ENCODE data around the gene CAMTA1.

CAMTA1 gene

DNA sequence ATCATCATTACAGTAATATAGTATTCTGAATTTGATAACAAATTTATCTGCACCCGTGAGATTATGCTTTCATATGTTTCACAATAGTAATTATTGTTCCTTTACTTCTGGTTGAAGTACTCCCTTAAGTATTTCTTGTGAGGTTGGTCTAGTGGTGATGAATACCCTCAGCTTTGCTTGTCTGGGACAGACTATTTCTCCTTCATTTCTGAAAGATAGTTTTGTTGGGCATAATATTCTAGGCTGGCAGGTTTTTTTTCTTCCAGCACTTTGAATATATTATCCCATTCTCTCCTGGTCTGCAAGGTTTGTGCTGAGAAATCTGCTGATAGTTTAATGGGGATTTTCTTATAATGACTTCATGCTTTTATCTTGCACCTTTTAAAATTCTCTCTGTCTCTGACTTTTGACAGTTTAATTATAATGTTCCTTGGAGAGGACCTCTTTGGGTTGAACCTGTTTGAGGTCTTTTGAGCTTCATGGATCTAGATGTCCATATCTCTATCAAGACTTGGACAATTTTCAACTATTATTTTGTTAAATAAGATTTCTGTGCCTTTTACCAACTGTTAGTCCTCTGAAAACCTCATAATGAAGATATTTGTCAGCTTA, 614.4 kb downstream of the CAMTA1 start:
- H3K27me3 ChIP-seq (ENCODE audit: insufficient read depth, poor library complexity, severe bottlenecking), result no peaks in the 10 kb centered on the region
- no peak overlapping the region for H3K4me3 ChIP-seq (ENCODE audit: severe bottlenecking)
- peaks cover 16% of the 10 kb centered on the region for H3K4me1 ChIP-seq (ENCODE audit: insufficient read depth, poor library complexity, severe bottlenecking)
- H3K36me3 ChIP-seq (ENCODE audit: low read depth), result no peaks in the 10 kb centered on the region
- ATAC-seq (ENCODE audit: low read depth) (no peak), DNase-seq (ENCODE audit: low spot score) (no peak)
- TF ChIP-seq CTCF (IDR thresholded peaks at IDR 0.05; ENCODE audit: poor library complexity, severe bottlenecking), result no peak
- H3K9me3 ChIP-seq (ENCODE audit: severe bottlenecking), result peaks cover 13% of the 10 kb centered on the region
- no peak overlapping the region for H3K27ac ChIP-seq (ENCODE audit: poor library complexity, severe bottlenecking)

- no peak for TF ChIP-seq CTCF (IDR thresholded peaks at IDR 0.05; ENCODE audit: poor library complexity, severe bottlenecking)
- Histone ChIP-seq H3K36me3 (ENCODE audit: low read depth) (no peaks in the 10 kb centered on the region), H3K4me3 (ENCODE audit: severe bottlenecking) (no peak overlapping the region), H3K9me3 (ENCODE audit: severe bottlenecking) (peaks cover 8% of the 10 kb centered on the region), H3K4me1 (ENCODE audit: insufficient read depth, poor library complexity, severe bottlenecking) (peaks cover 16% of the 10 kb centered on the region), H3K27me3 (ENCODE audit: insufficient read depth, poor library complexity, severe bottlenecking) (no peaks in the 10 kb centered on the region), H3K27ac (ENCODE audit: poor library complexity, severe bottlenecking) (no peak overlapping the region)
- DNase-seq (ENCODE audit: low spot score) (no peak), ATAC-seq (ENCODE audit: low read depth) (no peak)
Observed at GRCh38 chr1:7400566-7400965, 615.3 kb downstream of the CAMTA1 start.

DNA sequence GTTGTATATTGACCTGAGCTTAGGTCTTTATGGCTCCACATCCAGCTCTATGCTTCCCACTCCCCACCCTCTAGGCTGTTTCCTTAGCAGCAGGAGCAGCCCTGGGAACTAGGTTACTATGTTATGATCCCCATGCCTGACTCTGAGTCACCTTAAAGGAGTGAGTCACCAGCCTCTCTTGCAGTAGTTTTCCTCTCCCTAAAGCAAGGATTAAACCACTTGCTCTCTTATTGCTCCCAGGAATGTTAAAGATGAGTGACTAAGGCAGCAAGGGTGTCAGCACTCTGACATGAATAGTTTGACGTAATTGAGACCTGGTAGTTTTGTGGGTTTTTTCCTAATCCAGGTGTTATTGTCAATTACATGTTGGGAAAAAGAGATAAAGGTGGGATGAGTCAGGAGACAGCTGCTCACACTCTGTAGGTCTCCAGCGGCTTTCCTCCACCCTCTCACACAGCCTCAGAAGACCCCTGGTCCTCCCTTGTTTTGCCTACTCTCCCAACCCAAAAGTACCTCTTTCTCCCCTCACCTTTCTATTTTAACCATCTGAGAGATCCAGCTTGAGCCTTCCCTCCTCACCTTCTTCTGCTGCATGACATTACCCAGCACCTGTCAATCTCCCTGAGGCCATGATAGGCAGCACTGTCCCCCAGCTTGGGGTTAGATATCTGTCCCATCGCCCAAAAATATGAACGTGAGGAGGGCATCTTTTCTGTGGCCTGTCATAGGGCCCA, 616.7 kb downstream of the CAMTA1 start:
- Histone ChIP-seq H3K9me3 (ENCODE audit: severe bottlenecking) (peaks cover 8% of the 10 kb centered on the region), H3K27me3 (ENCODE audit: insufficient read depth, poor library complexity, severe bottlenecking) (no peaks in the 10 kb centered on the region), H3K36me3 (ENCODE audit: low read depth) (no peaks in the 10 kb centered on the region), H3K4me1 (ENCODE audit: insufficient read depth, poor library complexity, severe bottlenecking) (peaks cover 16% of the 10 kb centered on the region), H3K4me3 (ENCODE audit: severe bottlenecking) (no peak overlapping the region), H3K27ac (ENCODE audit: poor library complexity, severe bottlenecking) (peak overlapping the region; percentile 52)
- DNase-seq (ENCODE audit: low spot score), result peak; percentile 88
- no peak for TF ChIP-seq CTCF (IDR thresholded peaks at IDR 0.05; ENCODE audit: poor library complexity, severe bottlenecking)
- ATAC-seq (ENCODE audit: low read depth), result peak; percentile 96

GRCh38 chr1:7402548-7402850, 617.2 kb downstream of the CAMTA1 start:
- Histone ChIP-seq H3K27ac (ENCODE audit: poor library complexity, severe bottlenecking) (peak overlapping the region; percentile 52), H3K36me3 (ENCODE audit: low read depth) (no peaks in the 10 kb centered on the region), H3K27me3 (ENCODE audit: insufficient read depth, poor library complexity, severe bottlenecking) (no peaks in the 10 kb centered on the region), H3K9me3 (ENCODE audit: severe bottlenecking) (peaks cover 8% of the 10 kb centered on the region), H3K4me3 (ENCODE audit: severe bottlenecking) (no peak overlapping the region), H3K4me1 (ENCODE audit: insufficient read depth, poor library complexity, severe bottlenecking) (peaks cover 16% of the 10 kb centered on the region)
- no peak for TF ChIP-seq CTCF (IDR thresholded peaks at IDR 0.05; ENCODE audit: poor library complexity, severe bottlenecking)
- no peak for ATAC-seq (ENCODE audit: low read depth)
- no peak for DNase-seq (ENCODE audit: low spot score)

All from RWPE2 (cell line).